ENCODE data around the gene ZNF260. TPM values are rescaled to one million over a fixed set of nuclear protein-coding genes. Genes with fewer than 3 reads are reported as not detected.

ZNF260 gene
- total RNA-seq, 1 donor from 2014 or later, result 32.1 TPM

- Mint-ChIP-seq H3K9me3 (peaks cover 16% of the 10 kb centered on the region), H3K4me3 (peak within 1 kb of the TSS; percentile 99), H3K36me3 (ENCODE audit: low read depth) (peaks cover 45% of the 10 kb centered on the region), H3K27me3 (ENCODE audit: low read depth) (peaks cover 2% of the 10 kb centered on the region), H3K4me1 (peaks cover 32% of the 10 kb centered on the region), H3K27ac (ENCODE audit: unreplicated experiment) (peak within 1 kb of the TSS; percentile 100)
- DNase-seq (ENCODE audit: low read depth, low spot score), result peak; percentile 82
- TF ChIP-seq, protein P1, sequence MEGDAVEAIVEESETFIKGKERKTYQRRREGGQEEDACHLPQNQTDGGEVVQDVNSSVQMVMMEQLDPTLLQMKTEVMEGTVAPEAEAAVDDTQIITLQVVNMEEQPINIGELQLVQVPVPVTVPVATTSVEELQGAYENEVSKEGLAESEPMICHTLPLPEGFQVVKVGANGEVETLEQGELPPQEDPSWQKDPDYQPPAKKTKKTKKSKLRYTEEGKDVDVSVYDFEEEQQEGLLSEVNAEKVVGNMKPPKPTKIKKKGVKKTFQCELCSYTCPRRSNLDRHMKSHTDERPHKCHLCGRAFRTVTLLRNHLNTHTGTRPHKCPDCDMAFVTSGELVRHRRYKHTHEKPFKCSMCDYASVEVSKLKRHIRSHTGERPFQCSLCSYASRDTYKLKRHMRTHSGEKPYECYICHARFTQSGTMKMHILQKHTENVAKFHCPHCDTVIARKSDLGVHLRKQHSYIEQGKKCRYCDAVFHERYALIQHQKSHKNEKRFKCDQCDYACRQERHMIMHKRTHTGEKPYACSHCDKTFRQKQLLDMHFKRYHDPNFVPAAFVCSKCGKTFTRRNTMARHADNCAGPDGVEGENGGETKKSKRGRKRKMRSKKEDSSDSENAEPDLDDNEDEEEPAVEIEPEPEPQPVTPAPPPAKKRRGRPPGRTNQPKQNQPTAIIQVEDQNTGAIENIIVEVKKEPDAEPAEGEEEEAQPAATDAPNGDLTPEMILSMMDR (conservative IDR thresholded peaks at IDR 0.05), result no peak
Measured at GRCh38 chr19:36489118-36489919, 38.8 kb downstream of the ZNF260 start, which contains the start of gene ZNF566. Gene ZNF566, minus strand, starts transcription at chr19:36489561. Its CDS starts 13,004 bp downstream, at chr19:36476557.

DNA sequence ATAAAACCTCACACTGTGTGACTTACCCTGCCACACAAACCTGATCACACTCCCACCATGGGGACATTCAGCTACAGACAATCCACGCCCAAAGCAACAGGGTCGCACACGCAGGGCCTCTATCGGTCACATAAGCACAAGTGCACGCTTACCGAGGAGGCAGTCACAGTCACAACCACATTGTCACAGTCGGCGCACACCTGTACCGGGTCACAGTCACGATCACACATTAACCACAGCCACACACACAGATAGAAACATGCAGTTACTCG is 39.3 kb downstream of the ZNF260 start:
- Mint-ChIP-seq H3K27ac (ENCODE audit: unreplicated experiment) (peak overlapping the region; percentile 100), H3K9me3 (peaks cover 16% of the 10 kb centered on the region), H3K4me3 (peak overlapping the region; percentile 99), H3K27me3 (ENCODE audit: low read depth) (peaks cover 2% of the 10 kb centered on the region), H3K4me1 (peaks cover 32% of the 10 kb centered on the region), H3K36me3 (ENCODE audit: low read depth) (peaks cover 49% of the 10 kb centered on the region)
- no peak for DNase-seq (ENCODE audit: low read depth, low spot score)
- TF ChIP-seq, protein P1 (conservative IDR thresholded peaks at IDR 0.05), result no peak

DNA sequence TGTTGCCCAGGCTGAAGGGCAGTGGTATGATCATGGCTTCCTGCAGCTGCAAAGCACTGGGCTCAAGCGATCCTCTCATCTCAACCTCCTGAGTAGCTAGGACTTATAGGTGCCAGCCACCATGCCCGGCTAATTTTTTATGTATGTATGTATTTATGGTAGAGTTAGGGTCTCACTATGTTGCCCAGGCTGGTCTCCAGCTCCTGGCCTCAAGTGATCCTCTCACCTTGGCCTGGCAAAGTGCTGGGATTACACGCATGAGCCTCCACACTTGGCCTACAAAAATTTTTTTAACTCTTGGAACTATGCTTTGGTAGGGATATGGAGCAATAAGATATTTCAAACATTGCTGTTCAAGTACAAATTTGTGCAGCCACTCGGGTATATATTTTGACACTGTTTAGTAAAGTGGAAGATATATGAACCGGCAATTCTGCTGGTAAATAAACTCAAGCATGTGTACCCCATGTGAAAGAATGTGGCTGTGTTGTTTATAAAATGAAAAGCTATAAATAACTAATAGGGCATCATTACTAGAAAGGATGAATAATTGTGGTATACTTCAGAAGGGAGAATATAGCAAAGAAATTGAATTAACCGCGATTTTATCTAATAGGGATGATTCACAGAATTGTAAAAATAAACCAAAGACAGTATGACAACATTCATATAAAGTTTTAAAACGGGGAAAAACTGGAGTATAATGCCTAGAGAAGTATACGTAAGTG is 39.8 kb downstream of the ZNF260 start:
- peak overlapping the region; percentile 99 for H3K4me3 Mint-ChIP-seq
- no peak for DNase-seq (ENCODE audit: low read depth, low spot score)
- H3K4me1 Mint-ChIP-seq, result peaks cover 33% of the 10 kb centered on the region
- H3K27ac Mint-ChIP-seq (ENCODE audit: unreplicated experiment), result peak overlapping the region; percentile 100
- H3K27me3 Mint-ChIP-seq (ENCODE audit: low read depth), result peaks cover 2% of the 10 kb centered on the region
- TF ChIP-seq, protein P1 (conservative IDR thresholded peaks at IDR 0.05), result no peak
- peaks cover 53% of the 10 kb centered on the region for H3K36me3 Mint-ChIP-seq (ENCODE audit: low read depth)
- peaks cover 16% of the 10 kb centered on the region for H3K9me3 Mint-ChIP-seq

DNA sequence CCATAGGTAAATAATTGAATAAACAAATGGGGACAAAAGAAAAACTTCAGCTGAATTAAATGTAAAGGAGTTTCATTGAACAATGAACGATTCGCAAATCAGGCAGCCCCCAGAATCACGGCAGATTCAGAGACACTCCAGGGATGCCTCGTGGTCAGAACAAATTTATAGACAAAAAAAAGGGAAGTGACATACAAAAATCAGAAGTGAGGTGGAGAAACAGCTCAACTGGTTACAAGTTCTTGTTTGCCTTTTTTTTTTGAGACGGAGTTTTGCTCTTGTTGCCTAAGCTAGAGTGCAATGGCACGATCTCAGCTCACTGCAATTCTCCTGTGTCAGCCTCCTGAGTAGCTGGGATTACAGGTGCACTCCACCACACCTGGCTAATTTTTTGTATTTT is 44.4 kb downstream of the ZNF260 start:
- Mint-ChIP-seq H3K4me3 (peak overlapping the region; percentile 61), H3K9me3 (peaks cover 15% of the 10 kb centered on the region), H3K27ac (ENCODE audit: unreplicated experiment) (no peak overlapping the region), H3K27me3 (ENCODE audit: low read depth) (no peaks in the 10 kb centered on the region), H3K4me1 (peaks cover 22% of the 10 kb centered on the region), H3K36me3 (ENCODE audit: low read depth) (peaks cover 60% of the 10 kb centered on the region)
- TF ChIP-seq, protein P1 (conservative IDR thresholded peaks at IDR 0.05), result no peak
- no peak for DNase-seq (ENCODE audit: low read depth, low spot score)

GRCh38 chr19:36482876-36483275 is 45.2 kb downstream of the ZNF260 start:
- Mint-ChIP-seq H3K36me3 (ENCODE audit: low read depth) (peaks cover 63% of the 10 kb centered on the region), H3K4me1 (peaks cover 14% of the 10 kb centered on the region), H3K9me3 (peaks cover 15% of the 10 kb centered on the region), H3K27ac (ENCODE audit: unreplicated experiment) (no peak overlapping the region), H3K27me3 (ENCODE audit: low read depth) (no peaks in the 10 kb centered on the region), H3K4me3 (no peak overlapping the region)
- TF ChIP-seq, protein P1 (conservative IDR thresholded peaks at IDR 0.05), result no peak
- no peak for DNase-seq (ENCODE audit: low read depth, low spot score)

Other genes starting within 250 kb of the ZNF260 start
- gene ZFP14, start 149.1 kb downstream of the ZNF260 start, total RNA-seq, result 10.6 and 12.3 TPM in 2 replicates
- gene ZFP82, start 109.6 kb downstream of the ZNF260 start, total RNA-seq, result 19.0 and 19.1 TPM in 2 replicates
- 20.8 and 26.9 TPM in 2 replicates for gene ZNF566, start 38.7 kb downstream of the ZNF260 start, total RNA-seq
- 19.7 and 19.9 TPM in 2 replicates for gene ZNF529, start 45.0 kb upstream of the ZNF260 start, total RNA-seq
- 22.1 and 24.7 TPM in 2 replicates for gene ZNF382, start 77.0 kb upstream of the ZNF260 start, total RNA-seq
- 7.7 and 10.2 TPM in 2 replicates for gene ZNF461, start 138.6 kb upstream of the ZNF260 start, total RNA-seq
- gene ZNF567, start 159.3 kb upstream of the ZNF260 start, total RNA-seq, result 8.6 and 10.3 TPM in 2 replicates
- 13.5 and 16.7 TPM in 2 replicates for gene ZNF850, start 244.5 kb upstream of the ZNF260 start, total RNA-seq

Data from neural crest cell (in vitro differentiated cells).